ENCODE data around the gene DTL.

DTL gene

GRCh38 chr1:212037900-212038299 is 2.4 kb downstream of the DTL start:
- no peak for DNase-seq

- DNase-seq = no peak
These were observed 4.1 kb downstream of the DTL start for GRCh38 chr1:212039622-212040021.

GRCh38 chr1:212040629-212041412 is 5.3 kb downstream of the DTL start:
- no peak for DNase-seq

DNA sequence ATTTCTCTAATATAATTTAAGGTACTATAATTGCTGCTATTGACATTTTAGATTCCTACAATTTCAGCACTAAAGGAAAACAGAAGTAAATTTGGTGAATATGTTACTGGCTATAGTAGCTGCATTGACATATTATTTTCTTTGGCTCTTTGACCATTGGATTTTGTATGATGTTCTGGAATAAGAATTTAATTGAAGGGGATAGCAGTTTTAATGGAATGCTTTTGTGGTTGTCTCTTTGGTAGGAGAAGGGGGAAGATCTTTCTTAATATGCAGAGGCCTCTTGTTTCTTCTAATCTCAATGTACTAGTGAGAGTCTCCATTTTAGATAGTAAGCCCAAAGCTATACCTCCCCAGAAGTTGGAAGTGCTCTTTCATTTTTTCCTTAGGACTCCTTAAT is 6.9 kb downstream of the DTL start:
- no peak for DNase-seq

DNA sequence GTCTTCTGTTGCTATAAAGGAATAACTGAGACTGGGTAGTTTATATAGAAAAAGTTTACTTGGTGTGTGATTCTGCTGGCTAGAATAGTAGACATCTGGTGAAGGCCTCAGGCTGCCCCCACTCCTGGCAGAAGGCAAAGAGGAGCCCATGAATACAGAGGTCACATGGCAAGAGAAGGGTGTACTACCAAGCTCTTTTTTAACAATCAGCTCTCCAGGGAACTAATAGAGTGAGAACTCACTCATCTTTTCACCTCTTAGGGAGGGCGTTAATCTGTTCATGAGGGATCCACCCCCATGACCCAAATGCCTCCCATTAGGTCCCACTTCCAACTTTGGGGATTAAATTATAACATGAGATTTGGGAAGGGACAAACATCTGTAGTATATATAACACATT is 9.3 kb downstream of the DTL start:
- no peak for DNase-seq

DNA sequence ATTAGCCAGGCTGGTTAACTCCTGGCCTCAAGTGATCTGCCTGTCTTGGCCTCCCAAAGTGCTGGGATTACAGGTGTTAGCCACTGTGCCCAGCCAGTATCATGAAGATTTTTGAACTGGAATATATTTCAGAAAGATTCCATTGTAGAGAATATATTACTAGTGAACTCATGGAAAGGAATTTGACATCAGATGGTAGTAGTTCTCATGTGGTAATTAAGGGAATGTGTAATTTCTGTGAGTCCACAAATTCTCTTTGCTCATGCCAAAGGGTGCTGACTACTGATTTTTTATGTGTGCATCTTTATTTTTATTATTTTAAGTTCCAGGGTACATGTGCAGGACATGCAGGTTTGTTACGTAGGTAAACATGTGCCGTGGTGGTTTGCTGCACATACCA is 10.4 kb downstream of the DTL start:
- no peak for DNase-seq

GRCh38 chr1:212053993-212054392 is 18.4 kb downstream of the DTL start:
- no peak for DNase-seq

DNA sequence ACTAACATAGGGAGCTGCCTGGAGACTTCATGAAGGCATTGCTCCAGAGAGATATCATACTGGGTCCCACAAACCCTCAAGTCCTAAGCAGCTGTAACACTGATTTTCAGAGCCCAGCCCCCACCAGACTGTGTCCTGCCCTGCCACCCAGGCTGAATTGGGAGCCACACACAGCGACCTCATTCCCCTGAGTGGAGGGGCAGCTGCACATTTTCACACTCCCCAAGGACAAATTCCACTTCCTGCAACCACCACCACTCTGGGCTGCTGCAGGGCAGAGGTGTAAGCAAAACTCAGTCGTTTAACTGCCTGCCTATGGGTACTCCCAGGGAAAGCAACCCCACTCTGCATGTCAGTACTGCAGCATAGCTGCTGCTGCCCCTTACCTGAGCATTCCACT is 19.8 kb downstream of the DTL start:
- DNase-seq = no peak

GRCh38 chr1:212060632-212061472 is 25.3 kb downstream of the DTL start:
- DNase-seq = no peak

DNA sequence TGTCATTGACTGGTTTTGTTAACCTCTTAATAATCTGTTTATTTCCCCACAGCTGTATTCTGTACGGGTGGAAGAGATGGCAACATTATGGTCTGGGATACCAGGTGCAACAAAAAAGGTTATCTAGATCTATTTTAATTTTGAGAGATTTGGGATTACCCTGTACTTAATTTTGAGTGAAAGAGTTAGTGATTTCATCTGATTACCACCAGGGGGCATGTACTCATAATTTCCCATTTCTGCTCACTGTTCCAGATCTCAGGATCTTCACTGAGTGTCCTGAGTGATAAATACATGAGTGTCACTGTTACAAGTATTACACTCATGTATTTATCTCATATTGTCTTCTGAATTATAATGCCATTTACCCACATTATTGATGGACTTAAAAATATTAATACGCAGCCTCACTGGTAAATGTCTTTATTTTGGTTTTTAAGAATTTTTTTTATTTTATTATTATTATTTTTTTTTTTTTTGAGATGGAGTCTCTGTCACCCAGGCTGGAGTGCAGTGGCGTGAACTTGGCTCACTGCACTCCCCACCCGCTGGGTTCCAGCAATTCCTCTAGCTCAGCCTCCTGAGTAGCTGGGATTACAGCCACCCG is 27.4 kb downstream of the DTL start:
- DNase-seq = peak; percentile 24

DNA sequence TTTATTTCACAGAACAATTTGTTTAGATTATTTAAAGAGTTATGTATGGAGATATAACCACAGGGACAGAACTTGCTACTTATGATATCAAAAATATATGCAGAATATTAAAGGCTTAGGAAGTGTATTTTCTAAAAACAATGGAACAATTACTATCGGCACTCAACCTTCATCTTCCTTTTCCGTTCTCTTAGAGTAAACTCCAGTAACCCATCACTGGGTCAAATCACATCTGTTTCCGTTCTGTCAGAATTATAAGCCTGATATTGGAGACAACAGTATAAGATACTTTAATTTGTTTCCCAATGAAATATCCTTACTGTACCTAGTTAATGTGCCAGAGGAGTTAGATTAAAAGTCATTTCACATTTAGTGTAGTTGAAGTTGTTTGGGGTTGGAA is 32.2 kb downstream of the DTL start:
- DNase-seq = no peak

DNA sequence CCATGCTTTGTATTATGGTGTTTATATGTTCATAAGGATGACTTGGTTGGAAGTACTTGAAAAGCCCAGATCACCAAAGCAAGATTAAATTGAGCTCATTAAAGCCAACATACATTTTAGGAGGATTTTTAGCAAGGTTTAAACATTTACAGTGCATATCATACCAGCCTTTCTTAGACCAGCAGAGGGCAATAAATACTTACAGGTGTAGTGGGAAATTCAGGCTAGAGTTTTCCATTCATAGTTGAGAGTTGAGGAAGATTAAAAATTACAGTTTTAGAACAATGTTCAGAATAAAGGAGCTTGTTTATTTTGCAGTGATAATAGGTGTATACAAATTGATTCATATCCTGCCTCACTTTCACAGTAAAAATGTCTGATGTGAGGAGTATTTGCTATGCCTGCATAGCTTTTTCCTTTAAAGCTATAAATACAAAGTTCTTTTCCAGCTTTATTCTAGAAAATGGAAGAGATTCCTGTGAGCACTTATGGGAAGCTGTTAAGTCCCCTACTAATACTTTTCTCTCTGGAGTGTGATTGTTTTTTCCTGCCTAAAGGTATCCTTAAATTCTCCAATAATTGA is 35.3 kb downstream of the DTL start:
- DNase-seq = no peak

GRCh38 chr1:212072047-212072446 is 36.5 kb downstream of the DTL start:
- no peak for DNase-seq

- no peak for DNase-seq
These were observed 37.9 kb downstream of the DTL start for GRCh38 chr1:212073490-212073889.

GRCh38 chr1:212074313-212074712 is 38.8 kb downstream of the DTL start:
- DNase-seq = no peak

DNA sequence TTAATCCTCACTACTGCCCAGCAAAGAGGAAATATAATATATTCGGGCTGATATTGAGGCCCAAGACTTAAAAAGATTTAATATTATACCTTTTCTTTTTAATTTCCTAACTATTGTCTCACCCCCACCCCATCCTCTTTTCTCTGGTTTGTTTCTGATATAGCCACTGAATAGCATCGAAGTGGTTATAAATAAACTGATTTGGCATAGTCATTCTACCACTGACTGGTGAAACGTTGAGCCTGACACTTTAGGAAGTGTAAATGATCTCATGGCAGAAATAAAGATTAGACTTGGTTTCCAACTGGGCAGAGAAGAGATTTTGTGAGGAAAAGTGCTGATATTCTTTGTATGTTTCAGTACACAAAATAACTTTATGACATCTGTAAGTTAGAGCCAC is 39.3 kb downstream of the DTL start:
- DNase-seq = no peak

DNA sequence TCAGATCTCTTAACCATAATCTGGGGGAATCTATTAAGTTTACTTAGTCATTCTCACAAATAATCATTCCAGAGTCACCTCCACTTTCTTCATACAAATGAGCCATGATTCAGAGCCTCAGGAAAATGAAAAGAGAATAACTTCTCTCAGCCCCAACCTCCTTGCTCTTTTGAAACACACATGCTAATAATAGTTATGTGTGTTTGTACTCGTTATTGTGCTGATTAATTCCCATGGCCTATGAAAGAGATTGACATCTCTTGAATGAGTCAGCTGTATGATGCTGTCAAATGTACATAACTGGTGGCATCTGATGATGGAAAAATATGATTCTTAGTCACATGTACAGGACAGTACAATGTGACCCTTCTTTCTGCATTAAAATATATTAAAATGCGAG is 41.5 kb downstream of the DTL start:
- no peak for DNase-seq

- no peak for DNase-seq
These were observed 43.3 kb downstream of the DTL start for GRCh38 chr1:212078826-212079225.

DNA sequence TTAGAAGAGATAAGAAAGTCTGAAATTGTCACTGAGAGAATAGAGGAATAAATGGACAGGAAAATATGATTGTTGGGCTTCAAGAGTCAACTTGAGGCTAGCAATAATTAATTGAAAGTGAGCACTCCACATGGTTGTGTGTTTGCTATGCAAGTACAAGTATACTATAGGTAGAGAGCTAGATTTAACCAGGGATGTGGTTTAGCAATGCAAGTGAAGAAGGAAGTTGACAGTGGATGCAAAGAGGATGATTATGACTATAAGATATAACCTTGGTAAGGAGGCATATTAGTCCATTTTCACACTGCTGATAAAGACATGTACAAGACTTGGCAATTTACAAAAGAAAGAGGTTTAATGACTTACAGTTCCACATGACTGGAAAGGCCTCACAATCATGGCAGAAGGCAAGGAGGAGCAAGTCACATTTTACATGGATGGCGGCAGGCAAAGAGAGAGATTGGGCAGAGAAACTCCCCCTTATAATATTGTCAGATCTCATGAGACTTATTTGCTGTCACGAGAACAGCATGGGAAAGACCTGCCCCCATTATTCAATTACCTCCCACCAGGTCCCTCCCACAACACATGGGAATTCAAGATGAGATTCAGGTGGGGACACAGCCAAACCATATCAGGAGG is 47.3 kb downstream of the DTL start:
- no peak for DNase-seq

- DNase-seq = no peak
These were observed 54.1 kb downstream of the DTL start for GRCh38 chr1:212089560-212090163.

DNA sequence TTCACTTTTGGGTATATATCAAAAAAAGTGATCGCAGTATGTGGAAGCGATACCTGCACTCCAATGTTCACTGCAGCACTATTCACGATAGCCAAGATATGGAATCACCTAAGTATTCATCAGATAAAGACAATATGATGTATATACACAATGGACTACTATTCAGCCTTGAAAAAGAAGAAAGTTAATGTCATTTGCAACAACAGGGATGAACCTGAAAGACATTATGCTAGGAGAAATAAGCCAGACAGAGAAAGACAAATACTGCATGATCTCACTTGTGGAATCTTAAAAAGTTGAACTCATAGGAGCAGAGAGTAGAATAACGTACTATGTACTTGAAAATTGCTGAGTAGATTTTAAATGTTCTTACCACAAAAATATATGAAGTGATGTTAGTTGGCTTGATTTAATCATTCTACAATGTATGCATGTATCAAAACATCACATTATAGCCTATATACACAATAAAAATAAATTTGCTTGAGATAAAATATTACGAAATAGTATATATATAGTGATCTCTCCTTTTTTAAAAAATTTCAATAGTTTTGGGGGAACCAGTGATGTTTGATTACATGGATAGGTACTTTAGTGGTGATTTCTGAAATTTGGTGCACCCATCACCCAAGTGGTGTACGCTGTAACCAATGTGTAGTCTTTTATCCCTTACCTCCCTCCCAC is 56.0 kb downstream of the DTL start:
- DNase-seq = no peak

GRCh38 chr1:212097360-212097759 is 61.8 kb downstream of the DTL start:
- DNase-seq = no peak
